HEK293 (cell line): ENCODE measurements around the gene LRRC2.

ENCODE experiments used
- CTCF ChIA-PET: fragments of 350-600 bp; formaldehyde crosslinking; extraction: SDS; loops from one replicate; lab custom pipeline; 2021; ENCODE audit warnings: antibody characterized with exemption; lab: Yijun Ruan, JAX
- POLR2A ChIA-PET: fragments of 300-600 bp; formaldehyde crosslinking; extraction: SDS; loops from one replicate; lab custom pipeline; 2020; ENCODE audit warnings: antibody characterized with exemption, inconsistent platforms; lab: Yijun Ruan, JAX
- H3K27ac ChIP-seq: fragments of 200-500 bp; sonication (Bioruptor generic); 2 replicates; pipeline ENCODE4 v1.5.1; 2014; ENCODE audit warnings: low read depth, low read length, control low read depth, inconsistent platforms; ENCODE audit errors: extremely low read depth
- H3K36me3 ChIP-seq, 2 experiments: fragments of 200-500 bp in 1 of 2; sonication (Bioruptor generic) in 1 of 2; 1 replicate in 1 of 2; 2 replicates in 1 of 2; pipeline ENCODE4 v1.5.1; 2014 to 2017; ENCODE audit warnings: inconsistent platforms in 2 of 2, low read length in 2 of 2; ENCODE audit not compliant: control insufficient read depth in 2 of 2, insufficient read depth in 1 of 2
- H3K4me1 ChIP-seq: fragments of 200-500 bp; sonication (Bioruptor generic); 2 replicates; pipeline ENCODE4 v1.5.1; 2014; ENCODE audit warnings: mild to moderate bottlenecking, low read length, inconsistent platforms; ENCODE audit not compliant: control insufficient read depth, insufficient read depth
- H3K4me3 ChIP-seq: 2 replicates; pipeline ENCODE4 v1.5.1; 2011; ENCODE audit warnings: low read depth, mild to moderate bottlenecking, control low read depth, low read length, moderate library complexity
- H3K9me3 ChIP-seq: fragments of 200-500 bp; sonication (Bioruptor generic); 2 replicates; pipeline ENCODE4 v1.5.1; 2014; ENCODE audit warnings: low read depth, low read length, inconsistent platforms; ENCODE audit not compliant: control insufficient read depth, insufficient read depth
- KLF8 ChIP-seq: fragments of 450-650 bp; formaldehyde crosslinking; IDR thresholded peaks from 2 replicates; pipeline ENCODE4 v1.5.1; 2016; ENCODE audit warnings: missing biosample characterization, missing genetic modification characterization
- KLF9 ChIP-seq: fragments of 450-650 bp; formaldehyde crosslinking; IDR thresholded peaks from 2 replicates; pipeline ENCODE4 v1.5.1; 2016; ENCODE audit warnings: missing biosample characterization, missing genetic modification characterization, low read depth
- SP3 ChIP-seq: fragments of 450-650 bp; formaldehyde crosslinking; IDR thresholded peaks from 2 replicates; pipeline ENCODE4 v1.5.1; 2016; ENCODE audit warnings: missing biosample characterization, missing genetic modification characterization
- YY1 ChIP-seq: fragments of 450-650 bp; formaldehyde crosslinking; IDR thresholded peaks from 2 replicates; pipeline ENCODE4 v1.5.1; 2018; ENCODE audit warnings: missing biosample characterization, missing genetic modification characterization
- YY2 ChIP-seq: fragments of 450-650 bp; formaldehyde crosslinking; IDR thresholded peaks from 2 replicates; pipeline ENCODE4 v1.5.1; 2016; ENCODE audit warnings: missing biosample characterization, missing genetic modification characterization
- ZBTB21 ChIP-seq: fragments of 450-650 bp; formaldehyde crosslinking; IDR thresholded peaks from 2 replicates; pipeline ENCODE4 v1.5.1; 2017; ENCODE audit warnings: missing biosample characterization, missing genetic modification characterization
- ZBTB7A ChIP-seq: fragments of 450-650 bp; formaldehyde crosslinking; IDR thresholded peaks from 2 replicates; pipeline ENCODE4 v1.5.1; 2016; ENCODE audit warnings: low read depth, missing biosample characterization, missing genetic modification characterization
- ZIC2 ChIP-seq: fragments of 450-650 bp; formaldehyde crosslinking; IDR thresholded peaks from 2 replicates; pipeline ENCODE4 v1.5.1; 2016; ENCODE audit warnings: missing biosample characterization, missing genetic modification characterization
- ZNF112 ChIP-seq: fragments of 450-650 bp; formaldehyde crosslinking; IDR thresholded peaks from 2 replicates; pipeline ENCODE4 v1.5.0; 2017; ENCODE audit warnings: missing biosample characterization, missing genetic modification characterization
- ZNF114 ChIP-seq: fragments of 450-650 bp; formaldehyde crosslinking; IDR thresholded peaks from 2 replicates; pipeline ENCODE4 v1.5.0; 2017; ENCODE audit warnings: missing biosample characterization, missing genetic modification characterization
- ZNF211 ChIP-seq: fragments of 450-650 bp; formaldehyde crosslinking; IDR thresholded peaks from 2 replicates; pipeline ENCODE4 v1.5.1; 2016; ENCODE audit warnings: low read depth, missing biosample characterization, missing genetic modification characterization
- ZNF423 ChIP-seq: fragments of 450-650 bp; formaldehyde crosslinking; IDR thresholded peaks from 2 replicates; pipeline ENCODE4 v1.5.1; 2016; ENCODE audit warnings: missing biosample characterization, missing genetic modification characterization
- ZNF548 ChIP-seq: fragments of 450-650 bp; formaldehyde crosslinking; IDR thresholded peaks from 2 replicates; pipeline ENCODE4 v1.5.1; 2016; ENCODE audit warnings: missing biosample characterization, missing genetic modification characterization
- ZNF677 ChIP-seq: fragments of 450-650 bp; IDR thresholded peaks from 2 replicates; pipeline ENCODE4 v1.5.0; 2018; ENCODE audit warnings: missing biosample characterization, mild to moderate bottlenecking, missing genetic modification characterization, moderate library complexity
- ZNF776 ChIP-seq: fragments of 450-650 bp; formaldehyde crosslinking; IDR thresholded peaks from 2 replicates; pipeline ENCODE4 v1.5.0; 2017; ENCODE audit warnings: missing biosample characterization, missing genetic modification characterization, borderline replicate concordance
- ZSCAN16 ChIP-seq: fragments of 450-650 bp; formaldehyde crosslinking; IDR thresholded peaks from 2 replicates; pipeline ENCODE4 v1.5.1; 2016; ENCODE audit warnings: missing biosample characterization, missing genetic modification characterization
- TF ChIP-seq, protein P1 (sequence below): fragments of 450-650 bp; formaldehyde crosslinking; IDR thresholded peaks from 2 replicates; pipeline ENCODE4 v1.5.1; 2016; ENCODE audit warnings: missing biosample characterization, missing genetic modification characterization
- TF ChIP-seq, protein P2 (sequence below): fragments of 450-650 bp; formaldehyde crosslinking; conservative IDR thresholded peaks from 2 replicates; pipeline ENCODE4 v1.5.1; 2016; ENCODE audit warnings: low read depth, missing biosample characterization, missing genetic modification characterization
- TF ChIP-seq, protein P3 (sequence below): fragments of 450-650 bp; formaldehyde crosslinking; IDR thresholded peaks from 2 replicates; pipeline ENCODE4 v1.5.1; 2017; ENCODE audit warnings: missing biosample characterization, missing genetic modification characterization
- TF ChIP-seq, protein P4 (sequence below): fragments of 450-650 bp; formaldehyde crosslinking; IDR thresholded peaks from 2 replicates; pipeline ENCODE4 v1.5.1; 2016; ENCODE audit warnings: missing biosample characterization, missing genetic modification characterization, low read depth

Gene LRRC2

DNA sequence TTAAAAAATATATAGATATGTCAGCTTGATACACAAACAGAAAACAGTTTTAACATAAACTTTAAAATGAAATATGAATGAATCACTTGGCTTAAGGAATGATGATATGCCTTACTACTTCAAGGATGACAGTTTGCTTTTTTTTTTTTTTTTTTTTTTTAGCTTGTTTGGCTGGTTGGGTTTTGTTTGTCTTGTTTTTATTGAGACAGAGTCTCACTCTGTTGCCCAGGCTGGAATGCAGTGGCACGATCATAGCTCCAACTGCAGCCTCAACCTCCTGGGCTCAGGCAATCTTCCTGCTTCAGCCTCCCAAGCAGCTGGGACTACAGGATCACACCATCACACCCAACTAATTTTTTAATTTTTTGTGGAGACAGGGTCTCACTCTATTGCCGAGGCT, 14.5 kb downstream of the LRRC2 start:
- POLR2A ChIA-PET = interaction anchor here (0.7 kb wide), 1 partner anchor 1109 kb away, joined by 8 read pairs; no protein-coding TSS in a partner anchor
- no peaks in the 10 kb centered on the region for H3K4me1 ChIP-seq

DNA sequence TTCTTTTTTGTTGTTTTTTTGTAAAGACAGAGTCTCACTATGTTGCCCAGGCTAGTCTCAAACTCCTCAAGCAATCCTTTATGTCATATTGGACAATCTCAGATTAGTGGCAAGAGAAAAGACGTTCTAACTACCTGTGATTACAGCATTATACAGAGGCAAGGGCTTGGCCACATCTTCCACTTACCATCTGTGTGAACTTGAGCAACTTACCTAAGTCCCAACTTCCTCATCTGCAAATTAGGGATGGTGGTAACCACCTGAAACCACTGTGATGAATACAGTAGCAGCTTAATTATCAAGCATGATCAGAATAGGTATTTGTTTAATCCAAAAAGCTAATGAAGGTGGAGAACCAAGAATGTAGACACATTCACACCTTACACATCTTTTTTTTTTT, 16.1 kb downstream of the LRRC2 start:
- Histone ChIP-seq H3K4me3 (no peak overlapping the region), H3K36me3 (no peaks in the 10 kb centered on the region), H3K9me3 (no peaks in the 10 kb centered on the region), H3K27ac (no peak overlapping the region), H3K4me1 (no peaks in the 10 kb centered on the region)
- ChIA-PET CTCF (interaction anchor here (0.7 to 1.2 kb wide), 3 partner anchors 8 to 63 kb away, joined by 4 read pairs; no protein-coding TSS in a partner anchor), POLR2A (no interaction called here)
- TF ChIP-seq, protein P1, sequence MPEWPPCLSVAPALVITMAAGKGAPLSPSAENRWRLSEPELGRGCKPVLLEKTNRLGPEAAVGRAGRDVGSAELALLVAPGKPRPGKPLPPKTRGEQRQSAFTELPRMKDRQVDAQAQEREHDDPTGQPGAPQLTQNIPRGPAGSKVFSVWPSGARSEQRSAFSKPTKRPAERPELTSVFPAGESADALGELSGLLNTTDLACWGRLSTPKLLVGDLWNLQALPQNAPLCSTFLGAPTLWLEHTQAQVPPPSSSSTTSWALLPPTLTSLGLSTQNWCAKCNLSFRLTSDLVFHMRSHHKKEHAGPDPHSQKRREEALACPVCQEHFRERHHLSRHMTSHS = no peak
- TF ChIP-seq ZBTB7A (tag by site-specific recombination) = no peak
- no peak for TF ChIP-seq ZNF677 (tag by site-specific recombination)
- TF ChIP-seq ZNF112 (tag by site-specific recombination) = no peak
- TF ChIP-seq SP3 = no peak
- no peak for TF ChIP-seq YY2 (tag by site-specific recombination)
- TF ChIP-seq KLF8 (tag by site-specific recombination) = no peak
- TF ChIP-seq, protein P2, sequence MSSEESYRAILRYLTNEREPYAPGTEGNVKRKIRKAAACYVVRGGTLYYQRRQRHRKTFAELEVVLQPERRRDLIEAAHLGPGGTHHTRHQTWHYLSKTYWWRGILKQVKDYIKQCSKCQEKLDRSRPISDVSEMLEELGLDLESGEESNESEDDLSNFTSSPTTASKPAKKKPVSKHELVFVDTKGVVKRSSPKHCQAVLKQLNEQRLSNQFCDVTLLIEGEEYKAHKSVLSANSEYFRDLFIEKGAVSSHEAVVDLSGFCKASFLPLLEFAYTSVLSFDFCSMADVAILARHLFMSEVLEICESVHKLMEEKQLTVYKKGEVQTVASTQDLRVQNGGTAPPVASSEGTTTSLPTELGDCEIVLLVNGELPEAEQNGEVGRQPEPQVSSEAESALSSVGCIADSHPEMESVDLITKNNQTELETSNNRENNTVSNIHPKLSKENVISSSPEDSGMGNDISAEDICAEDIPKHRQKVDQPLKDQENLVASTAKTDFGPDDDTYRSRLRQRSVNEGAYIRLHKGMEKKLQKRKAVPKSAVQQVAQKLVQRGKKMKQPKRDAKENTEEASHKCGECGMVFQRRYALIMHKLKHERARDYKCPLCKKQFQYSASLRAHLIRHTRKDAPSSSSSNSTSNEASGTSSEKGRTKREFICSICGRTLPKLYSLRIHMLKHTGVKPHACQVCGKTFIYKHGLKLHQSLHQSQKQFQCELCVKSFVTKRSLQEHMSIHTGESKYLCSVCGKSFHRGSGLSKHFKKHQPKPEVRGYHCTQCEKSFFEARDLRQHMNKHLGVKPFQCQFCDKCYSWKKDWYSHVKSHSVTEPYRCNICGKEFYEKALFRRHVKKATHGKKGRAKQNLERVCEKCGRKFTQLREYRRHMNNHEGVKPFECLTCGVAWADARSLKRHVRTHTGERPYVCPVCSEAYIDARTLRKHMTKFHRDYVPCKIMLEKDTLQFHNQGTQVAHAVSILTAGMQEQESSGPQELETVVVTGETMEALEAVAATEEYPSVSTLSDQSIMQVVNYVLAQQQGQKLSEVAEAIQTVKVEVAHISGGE = no peak
- TF ChIP-seq ZBTB21 = no peak
- TF ChIP-seq KLF9 (tag by site-specific recombination) = no peak
- no peak for TF ChIP-seq ZNF114
- TF ChIP-seq ZIC2 (tag by site-specific recombination) = no peak
- TF ChIP-seq, protein P3, sequence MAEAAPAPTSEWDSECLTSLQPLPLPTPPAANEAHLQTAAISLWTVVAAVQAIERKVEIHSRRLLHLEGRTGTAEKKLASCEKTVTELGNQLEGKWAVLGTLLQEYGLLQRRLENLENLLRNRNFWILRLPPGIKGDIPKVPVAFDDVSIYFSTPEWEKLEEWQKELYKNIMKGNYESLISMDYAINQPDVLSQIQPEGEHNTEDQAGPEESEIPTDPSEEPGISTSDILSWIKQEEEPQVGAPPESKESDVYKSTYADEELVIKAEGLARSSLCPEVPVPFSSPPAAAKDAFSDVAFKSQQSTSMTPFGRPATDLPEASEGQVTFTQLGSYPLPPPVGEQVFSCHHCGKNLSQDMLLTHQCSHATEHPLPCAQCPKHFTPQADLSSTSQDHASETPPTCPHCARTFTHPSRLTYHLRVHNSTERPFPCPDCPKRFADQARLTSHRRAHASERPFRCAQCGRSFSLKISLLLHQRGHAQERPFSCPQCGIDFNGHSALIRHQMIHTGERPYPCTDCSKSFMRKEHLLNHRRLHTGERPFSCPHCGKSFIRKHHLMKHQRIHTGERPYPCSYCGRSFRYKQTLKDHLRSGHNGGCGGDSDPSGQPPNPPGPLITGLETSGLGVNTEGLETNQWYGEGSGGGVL = no peak
- no peak for TF ChIP-seq ZNF776 (tag by site-specific recombination)
- TF ChIP-seq ZSCAN16 = no peak
- no peak for TF ChIP-seq ZNF423 (tag by site-specific recombination)
- TF ChIP-seq YY1 (tag by site-specific recombination) = no peak
- TF ChIP-seq, protein P4, sequence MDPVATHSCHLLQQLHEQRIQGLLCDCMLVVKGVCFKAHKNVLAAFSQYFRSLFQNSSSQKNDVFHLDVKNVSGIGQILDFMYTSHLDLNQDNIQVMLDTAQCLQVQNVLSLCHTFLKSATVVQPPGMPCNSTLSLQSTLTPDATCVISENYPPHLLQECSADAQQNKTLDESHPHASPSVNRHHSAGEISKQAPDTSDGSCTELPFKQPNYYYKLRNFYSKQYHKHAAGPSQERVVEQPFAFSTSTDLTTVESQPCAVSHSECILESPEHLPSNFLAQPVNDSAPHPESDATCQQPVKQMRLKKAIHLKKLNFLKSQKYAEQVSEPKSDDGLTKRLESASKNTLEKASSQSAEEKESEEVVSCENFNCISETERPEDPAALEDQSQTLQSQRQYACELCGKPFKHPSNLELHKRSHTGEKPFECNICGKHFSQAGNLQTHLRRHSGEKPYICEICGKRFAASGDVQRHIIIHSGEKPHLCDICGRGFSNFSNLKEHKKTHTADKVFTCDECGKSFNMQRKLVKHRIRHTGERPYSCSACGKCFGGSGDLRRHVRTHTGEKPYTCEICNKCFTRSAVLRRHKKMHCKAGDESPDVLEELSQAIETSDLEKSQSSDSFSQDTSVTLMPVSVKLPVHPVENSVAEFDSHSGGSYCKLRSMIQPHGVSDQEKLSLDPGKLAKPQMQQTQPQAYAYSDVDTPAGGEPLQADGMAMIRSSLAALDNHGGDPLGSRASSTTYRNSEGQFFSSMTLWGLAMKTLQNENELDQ (tag by site-specific recombination) = no peak

More for the DNA sequence above, 14.5 kb downstream of the LRRC2 start:
- TF ChIP-seq ZNF548 (no peak), ZNF211 (tag by site-specific recombination) (no peak)
- Histone ChIP-seq H3K27ac (no peak overlapping the region), H3K9me3 (no peaks in the 10 kb centered on the region), H3K4me3 (no peak overlapping the region), H3K36me3 (no peaks in the 10 kb centered on the region)
- CTCF ChIA-PET = interaction anchor here (1.8 kb wide), 1 partner anchor 62 kb away, joined by 5 read pairs; no protein-coding TSS in a partner anchor
